ENCODE results near the gene PPIH. TPM values are rescaled to one million over a fixed set of nuclear protein-coding genes. Genes with fewer than 3 reads are reported as not detected.

PPIH gene
- total and polyA plus RNA-seq, 2 of the 13 experiments (the other 11 are each of a cell fraction or from before 2014, with no cell fraction given) = 29.9 to 72.6 TPM

DNA sequence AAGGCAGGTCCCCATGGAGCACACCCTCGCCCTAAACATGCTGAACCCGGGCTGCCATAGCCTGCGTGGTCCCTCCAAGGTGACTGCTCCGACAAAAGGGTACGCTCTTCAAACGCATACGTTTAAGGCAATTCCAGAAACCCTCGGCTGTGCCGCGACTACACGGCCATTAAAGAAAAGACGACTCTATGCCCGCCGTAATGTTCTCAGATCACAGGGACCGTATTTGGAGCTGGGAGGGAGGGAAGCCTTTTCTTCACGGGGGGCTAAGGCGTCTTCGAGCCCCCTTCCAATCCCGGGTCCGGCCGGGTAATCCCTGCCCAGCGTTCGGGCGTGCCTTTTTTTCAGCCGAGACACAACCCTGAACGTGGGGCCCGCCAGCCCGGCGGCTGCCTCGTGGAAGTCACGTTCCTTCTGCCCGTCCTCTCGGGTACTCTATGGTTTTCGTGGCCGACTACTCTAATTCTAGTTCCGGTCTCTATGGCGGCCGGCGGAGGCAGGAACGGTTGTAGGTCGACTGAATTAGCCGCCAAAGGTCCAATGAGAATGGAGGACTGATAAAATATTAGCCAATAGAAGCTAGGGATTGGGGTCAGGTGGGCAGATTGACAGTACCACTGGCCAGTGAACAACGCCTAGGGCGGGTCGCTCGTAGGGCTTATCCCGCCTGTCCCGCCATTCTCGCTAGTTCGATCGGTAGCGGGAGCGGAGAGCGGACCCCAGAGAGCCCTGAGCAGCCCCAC lies 23.7 kb downstream of the PPIH start, which contains the start of gene YBX1 (continued):
- peak; percentile 82 for TF ChIP-seq ZNF501 (CRISPR knock-in tag; IDR thresholded peaks at IDR 0.05)
- peak; percentile 38; the same call in 1 of the 2 replicates for TF ChIP-seq MIXL1 (CRISPR knock-in tag; IDR thresholded peaks at IDR 0.05)
- TF ChIP-seq, protein P1, sequence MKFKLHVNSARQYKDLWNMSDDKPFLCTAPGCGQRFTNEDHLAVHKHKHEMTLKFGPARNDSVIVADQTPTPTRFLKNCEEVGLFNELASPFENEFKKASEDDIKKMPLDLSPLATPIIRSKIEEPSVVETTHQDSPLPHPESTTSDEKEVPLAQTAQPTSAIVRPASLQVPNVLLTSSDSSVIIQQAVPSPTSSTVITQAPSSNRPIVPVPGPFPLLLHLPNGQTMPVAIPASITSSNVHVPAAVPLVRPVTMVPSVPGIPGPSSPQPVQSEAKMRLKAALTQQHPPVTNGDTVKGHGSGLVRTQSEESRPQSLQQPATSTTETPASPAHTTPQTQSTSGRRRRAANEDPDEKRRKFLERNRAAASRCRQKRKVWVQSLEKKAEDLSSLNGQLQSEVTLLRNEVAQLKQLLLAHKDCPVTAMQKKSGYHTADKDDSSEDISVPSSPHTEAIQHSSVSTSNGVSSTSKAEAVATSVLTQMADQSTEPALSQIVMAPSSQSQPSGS (CRISPR knock-in tag; IDR thresholded peaks at IDR 0.05) = 0 out of 2 replicates have a peak, but pooled peaks have one; percentile 31
- TF ChIP-seq, protein P2, sequence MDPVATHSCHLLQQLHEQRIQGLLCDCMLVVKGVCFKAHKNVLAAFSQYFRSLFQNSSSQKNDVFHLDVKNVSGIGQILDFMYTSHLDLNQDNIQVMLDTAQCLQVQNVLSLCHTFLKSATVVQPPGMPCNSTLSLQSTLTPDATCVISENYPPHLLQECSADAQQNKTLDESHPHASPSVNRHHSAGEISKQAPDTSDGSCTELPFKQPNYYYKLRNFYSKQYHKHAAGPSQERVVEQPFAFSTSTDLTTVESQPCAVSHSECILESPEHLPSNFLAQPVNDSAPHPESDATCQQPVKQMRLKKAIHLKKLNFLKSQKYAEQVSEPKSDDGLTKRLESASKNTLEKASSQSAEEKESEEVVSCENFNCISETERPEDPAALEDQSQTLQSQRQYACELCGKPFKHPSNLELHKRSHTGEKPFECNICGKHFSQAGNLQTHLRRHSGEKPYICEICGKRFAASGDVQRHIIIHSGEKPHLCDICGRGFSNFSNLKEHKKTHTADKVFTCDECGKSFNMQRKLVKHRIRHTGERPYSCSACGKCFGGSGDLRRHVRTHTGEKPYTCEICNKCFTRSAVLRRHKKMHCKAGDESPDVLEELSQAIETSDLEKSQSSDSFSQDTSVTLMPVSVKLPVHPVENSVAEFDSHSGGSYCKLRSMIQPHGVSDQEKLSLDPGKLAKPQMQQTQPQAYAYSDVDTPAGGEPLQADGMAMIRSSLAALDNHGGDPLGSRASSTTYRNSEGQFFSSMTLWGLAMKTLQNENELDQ (CRISPR knock-in tag; IDR thresholded peaks at IDR 0.05; ENCODE audit: borderline replicate concordance) = no peak
- TF ChIP-seq ETV5 (CRISPR knock-in tag; IDR thresholded peaks at IDR 0.05; ENCODE audit: borderline replicate concordance) = peak; percentile 83
- TF ChIP-seq, protein P3, sequence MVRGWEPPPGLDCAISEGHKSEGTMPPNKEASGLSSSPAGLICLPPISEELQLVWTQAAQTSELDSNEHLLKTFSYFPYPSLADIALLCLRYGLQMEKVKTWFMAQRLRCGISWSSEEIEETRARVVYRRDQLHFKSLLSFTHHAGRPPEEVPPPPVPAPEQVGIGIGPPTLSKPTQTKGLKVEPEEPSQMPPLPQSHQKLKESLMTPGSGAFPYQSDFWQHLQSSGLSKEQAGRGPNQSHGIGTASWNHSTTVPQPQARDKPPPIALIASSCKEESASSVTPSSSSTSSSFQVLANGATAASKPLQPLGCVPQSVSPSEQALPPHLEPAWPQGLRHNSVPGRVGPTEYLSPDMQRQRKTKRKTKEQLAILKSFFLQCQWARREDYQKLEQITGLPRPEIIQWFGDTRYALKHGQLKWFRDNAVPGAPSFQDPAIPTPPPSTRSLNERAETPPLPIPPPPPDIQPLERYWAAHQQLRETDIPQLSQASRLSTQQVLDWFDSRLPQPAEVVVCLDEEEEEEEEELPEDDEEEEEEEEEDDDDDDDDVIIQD (CRISPR knock-in tag; IDR thresholded peaks at IDR 0.05; ENCODE audit: low read depth) = no peak
- TF ChIP-seq KMT2B (CRISPR knock-in tag; IDR thresholded peaks at IDR 0.05) = peak; percentile 78
- TF ChIP-seq RFX1 (IDR thresholded peaks at IDR 0.05) = no peak
- TF ChIP-seq EP300 (IDR thresholded peaks at IDR 0.05; ENCODE audit: low read depth in 2 of 2, low read length in 2 of 2) = no peak
- TF ChIP-seq EP300 (CRISPR knock-in tag; IDR thresholded peaks at IDR 0.05; ENCODE audit: borderline replicate concordance) = no peak
- peak; percentile 70; the same call in 1 of the 2 replicates for TF ChIP-seq NKX3-1 (CRISPR knock-in tag; IDR thresholded peaks at IDR 0.05)
- TF ChIP-seq, protein P4, sequence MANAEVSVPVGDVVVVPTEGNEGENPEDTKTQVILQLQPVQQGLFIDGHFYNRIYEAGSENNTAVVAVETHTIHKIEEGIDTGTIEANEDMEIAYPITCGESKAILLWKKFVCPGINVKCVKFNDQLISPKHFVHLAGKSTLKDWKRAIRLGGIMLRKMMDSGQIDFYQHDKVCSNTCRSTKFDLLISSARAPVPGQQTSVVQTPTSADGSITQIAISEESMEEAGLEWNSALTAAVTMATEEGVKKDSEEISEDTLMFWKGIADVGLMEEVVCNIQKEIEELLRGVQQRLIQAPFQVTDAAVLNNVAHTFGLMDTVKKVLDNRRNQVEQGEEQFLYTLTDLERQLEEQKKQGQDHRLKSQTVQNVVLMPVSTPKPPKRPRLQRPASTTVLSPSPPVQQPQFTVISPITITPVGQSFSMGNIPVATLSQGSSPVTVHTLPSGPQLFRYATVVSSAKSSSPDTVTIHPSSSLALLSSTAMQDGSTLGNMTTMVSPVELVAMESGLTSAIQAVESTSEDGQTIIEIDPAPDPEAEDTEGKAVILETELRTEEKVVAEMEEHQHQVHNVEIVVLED (CRISPR knock-in tag; IDR thresholded peaks at IDR 0.05; ENCODE audit: borderline replicate concordance) = peak; percentile 59; the same call in 1 of the 2 replicates
- TF ChIP-seq ZNF891 (CRISPR knock-in tag; IDR thresholded peaks at IDR 0.05) = 0 out of 2 replicates have a peak, but pooled peaks have one; percentile 10
- TF ChIP-seq RNF2 (conservative IDR thresholded peaks at IDR 0.05; ENCODE audit: low read depth) = peak; percentile 80
- no peak for TF ChIP-seq SRF (IDR thresholded peaks at IDR 0.05; ENCODE audit: low read depth, low read length)
- TF ChIP-seq SMAD3 (CRISPR knock-in tag; IDR thresholded peaks at IDR 0.05) = 0 out of 2 replicates have a peak, but pooled peaks have one; percentile 47
- TF ChIP-seq HNRNPLL (IDR thresholded peaks at IDR 0.05; ENCODE audit: low read depth, low read length, poor library complexity, severe bottlenecking) = peak; percentile 39
- TF ChIP-seq, protein P5, sequence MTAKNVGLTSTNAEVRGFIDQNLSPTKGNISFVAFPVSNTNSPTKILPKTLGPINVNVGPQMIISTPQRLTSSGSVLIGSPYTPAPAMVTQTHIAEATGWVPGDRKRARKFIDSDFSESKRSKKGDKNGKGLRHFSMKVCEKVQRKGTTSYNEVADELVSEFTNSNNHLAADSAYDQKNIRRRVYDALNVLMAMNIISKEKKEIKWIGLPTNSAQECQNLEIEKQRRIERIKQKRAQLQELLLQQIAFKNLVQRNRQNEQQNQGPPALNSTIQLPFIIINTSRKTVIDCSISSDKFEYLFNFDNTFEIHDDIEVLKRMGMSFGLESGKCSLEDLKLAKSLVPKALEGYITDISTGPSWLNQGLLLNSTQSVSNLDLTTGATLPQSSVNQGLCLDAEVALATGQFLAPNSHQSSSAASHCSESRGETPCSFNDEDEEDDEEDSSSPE (CRISPR knock-in tag; IDR thresholded peaks at IDR 0.05) = peak; percentile 82
- TF ChIP-seq ZBTB1 (CRISPR knock-in tag; IDR thresholded peaks at IDR 0.05; ENCODE audit: borderline replicate concordance) = no peak
- TF ChIP-seq, protein P6, sequence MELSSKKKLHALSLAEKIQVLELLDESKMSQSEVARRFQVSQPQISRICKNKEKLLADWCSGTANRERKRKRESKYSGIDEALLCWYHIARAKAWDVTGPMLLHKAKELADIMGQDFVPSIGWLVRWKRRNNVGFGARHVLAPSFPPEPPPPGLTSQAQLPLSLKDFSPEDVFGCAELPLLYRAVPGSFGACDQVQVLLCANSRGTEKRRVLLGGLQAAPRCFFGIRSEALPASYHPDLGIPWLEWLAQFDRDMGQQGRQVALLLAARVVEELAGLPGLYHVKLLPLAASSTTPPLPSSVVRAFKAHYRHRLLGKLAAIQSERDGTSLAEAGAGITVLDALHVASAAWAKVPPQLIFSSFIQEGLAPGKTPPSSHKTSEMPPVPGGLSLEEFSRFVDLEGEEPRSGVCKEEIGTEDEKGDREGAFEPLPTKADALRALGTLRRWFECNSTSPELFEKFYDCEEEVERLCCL (CRISPR knock-in tag; IDR thresholded peaks at IDR 0.05; ENCODE audit: borderline replicate concordance) = no peak
